ENCODE results near the gene DLGAP3.

Gene DLGAP3

DNA sequence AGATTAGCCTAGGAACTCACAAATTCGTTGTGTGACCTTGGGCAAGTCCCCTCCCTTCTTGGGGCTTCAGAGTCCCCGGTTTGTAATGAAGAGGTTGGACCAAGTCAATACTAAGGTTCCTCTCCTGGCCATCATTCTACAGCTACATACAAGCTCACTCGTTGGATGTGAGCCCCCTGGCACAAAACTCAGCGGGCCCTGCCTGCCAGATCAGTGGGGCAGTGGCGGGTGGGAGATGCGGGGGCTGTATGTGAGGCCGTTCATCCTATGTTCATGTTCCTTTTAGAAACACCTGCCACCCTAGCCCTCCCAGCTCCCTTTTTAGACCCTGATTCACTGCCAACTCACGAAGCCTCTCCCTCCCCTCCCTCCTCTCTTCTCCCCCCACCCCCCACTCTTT is 2.1 kb downstream of the DLGAP3 start:
- Histone ChIP-seq H2AFZ (ENCODE audit: low read depth) (no peak overlapping the region), H4K20me1 (ENCODE audit: insufficient read depth) (no peaks in the 10 kb centered on the region), H3K27ac (no peak overlapping the region), H3K4me2 (no peak overlapping the region), H3K36me3 (ENCODE audit: insufficient read depth) (no peaks in the 10 kb centered on the region), H3K4me1 (ENCODE audit: low read depth, poor library complexity, severe bottlenecking) (no peaks in the 10 kb centered on the region), H3K9ac (no peak overlapping the region), H3K79me2 (ENCODE audit: insufficient read depth, low read depth) (no peaks in the 10 kb centered on the region), H3K4me3 (IDR thresholded peaks at IDR 0.05; ENCODE audit: insufficient read depth, low read depth, low read length) (no peak overlapping the region), H3K27me3 (ENCODE audit: insufficient read depth, low read depth) (peaks cover 41% of the 10 kb centered on the region; the same call in 1 of the 2 replicates)
- TF ChIP-seq, protein P1, sequence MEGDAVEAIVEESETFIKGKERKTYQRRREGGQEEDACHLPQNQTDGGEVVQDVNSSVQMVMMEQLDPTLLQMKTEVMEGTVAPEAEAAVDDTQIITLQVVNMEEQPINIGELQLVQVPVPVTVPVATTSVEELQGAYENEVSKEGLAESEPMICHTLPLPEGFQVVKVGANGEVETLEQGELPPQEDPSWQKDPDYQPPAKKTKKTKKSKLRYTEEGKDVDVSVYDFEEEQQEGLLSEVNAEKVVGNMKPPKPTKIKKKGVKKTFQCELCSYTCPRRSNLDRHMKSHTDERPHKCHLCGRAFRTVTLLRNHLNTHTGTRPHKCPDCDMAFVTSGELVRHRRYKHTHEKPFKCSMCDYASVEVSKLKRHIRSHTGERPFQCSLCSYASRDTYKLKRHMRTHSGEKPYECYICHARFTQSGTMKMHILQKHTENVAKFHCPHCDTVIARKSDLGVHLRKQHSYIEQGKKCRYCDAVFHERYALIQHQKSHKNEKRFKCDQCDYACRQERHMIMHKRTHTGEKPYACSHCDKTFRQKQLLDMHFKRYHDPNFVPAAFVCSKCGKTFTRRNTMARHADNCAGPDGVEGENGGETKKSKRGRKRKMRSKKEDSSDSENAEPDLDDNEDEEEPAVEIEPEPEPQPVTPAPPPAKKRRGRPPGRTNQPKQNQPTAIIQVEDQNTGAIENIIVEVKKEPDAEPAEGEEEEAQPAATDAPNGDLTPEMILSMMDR (conservative IDR thresholded peaks at IDR 0.05; ENCODE audit: low read depth, low read length), result no peak

DNA sequence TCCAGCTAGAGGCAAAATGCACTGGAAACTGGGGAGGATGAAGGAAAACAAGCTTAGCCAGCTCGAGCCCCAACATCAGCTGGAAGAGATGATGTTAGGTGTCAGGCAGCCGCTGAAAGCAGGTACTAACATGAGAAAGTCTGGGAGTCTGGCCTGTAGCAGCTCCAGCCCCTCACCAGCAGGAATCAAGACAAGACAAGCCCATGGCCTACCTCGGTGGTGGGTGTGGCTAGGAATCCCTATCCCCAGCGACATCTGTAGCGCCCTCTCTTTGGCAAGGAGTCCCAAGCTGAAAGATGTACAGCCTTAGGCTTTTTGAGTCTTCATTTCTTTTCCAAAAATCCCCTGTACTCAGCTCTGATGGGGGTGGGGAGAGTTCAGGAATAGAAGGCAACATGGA is 2.6 kb downstream of the DLGAP3 start:
- Histone ChIP-seq H2AFZ (ENCODE audit: low read depth) (no peak overlapping the region), H3K36me3 (ENCODE audit: insufficient read depth) (no peaks in the 10 kb centered on the region), H3K79me2 (ENCODE audit: insufficient read depth, low read depth) (no peaks in the 10 kb centered on the region), H3K27ac (no peak overlapping the region), H3K4me1 (ENCODE audit: low read depth, poor library complexity, severe bottlenecking) (no peaks in the 10 kb centered on the region), H3K9ac (no peak overlapping the region), H3K27me3 (ENCODE audit: insufficient read depth, low read depth) (peaks cover 41% of the 10 kb centered on the region; the same call in 1 of the 2 replicates), H4K20me1 (ENCODE audit: insufficient read depth) (no peaks in the 10 kb centered on the region), H3K4me2 (no peak overlapping the region), H3K4me3 (IDR thresholded peaks at IDR 0.05; ENCODE audit: insufficient read depth, low read depth, low read length) (no peak overlapping the region)
- TF ChIP-seq, protein P1 (conservative IDR thresholded peaks at IDR 0.05; ENCODE audit: low read depth, low read length), result no peak

DNA sequence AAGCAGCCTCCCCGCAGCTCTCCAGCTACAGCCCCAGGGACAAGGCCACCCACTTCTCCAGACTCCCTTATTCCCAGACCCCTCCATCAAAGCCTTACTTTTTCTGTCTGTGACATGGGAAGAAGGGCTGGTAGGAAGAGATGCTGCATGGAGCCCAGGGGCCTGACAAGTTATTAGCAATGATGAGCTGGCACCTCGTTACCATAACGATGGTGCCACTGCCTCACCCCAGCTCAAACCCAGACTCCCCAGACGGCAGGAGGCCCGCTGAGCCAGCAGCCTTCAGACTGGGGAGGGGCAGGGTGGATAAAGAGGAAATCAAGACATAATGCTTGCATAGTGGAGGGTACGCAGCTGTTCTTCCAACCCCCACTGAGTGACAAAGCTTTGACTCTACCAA is 3.3 kb downstream of the DLGAP3 start:
- TF ChIP-seq, protein P1 (conservative IDR thresholded peaks at IDR 0.05; ENCODE audit: low read depth, low read length), result no peak
- Histone ChIP-seq H3K27me3 (ENCODE audit: insufficient read depth, low read depth) (peaks cover 41% of the 10 kb centered on the region; the same call in 1 of the 2 replicates), H3K9ac (no peak overlapping the region), H2AFZ (ENCODE audit: low read depth) (no peak overlapping the region), H4K20me1 (ENCODE audit: insufficient read depth) (no peaks in the 10 kb centered on the region), H3K4me3 (IDR thresholded peaks at IDR 0.05; ENCODE audit: insufficient read depth, low read depth, low read length) (no peak overlapping the region), H3K27ac (no peak overlapping the region), H3K4me1 (ENCODE audit: low read depth, poor library complexity, severe bottlenecking) (no peaks in the 10 kb centered on the region), H3K36me3 (ENCODE audit: insufficient read depth) (no peaks in the 10 kb centered on the region), H3K4me2 (no peak overlapping the region), H3K79me2 (ENCODE audit: insufficient read depth, low read depth) (no peaks in the 10 kb centered on the region)

DNA sequence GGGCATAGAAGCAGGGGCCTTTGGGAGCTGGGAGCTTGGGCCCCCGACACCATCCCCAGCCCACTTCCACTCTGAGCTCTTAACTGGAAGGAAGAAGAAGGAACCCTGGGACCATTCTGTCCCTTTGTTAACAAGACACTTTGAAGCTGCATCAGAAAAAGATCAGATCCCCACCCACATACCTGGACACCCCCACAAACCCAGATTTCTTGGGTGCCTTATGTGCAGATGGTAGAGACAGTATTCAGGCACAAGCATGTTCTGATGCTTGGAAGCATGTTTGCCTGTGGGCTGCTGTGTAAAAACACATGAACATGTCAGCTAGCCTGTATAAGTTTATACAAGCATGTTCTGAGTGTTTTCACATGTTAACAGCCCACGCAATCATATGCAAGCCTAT is 3.7 kb downstream of the DLGAP3 start:
- Histone ChIP-seq H3K4me3 (IDR thresholded peaks at IDR 0.05; ENCODE audit: insufficient read depth, low read depth, low read length) (no peak overlapping the region), H3K79me2 (ENCODE audit: insufficient read depth, low read depth) (no peaks in the 10 kb centered on the region), H3K36me3 (ENCODE audit: insufficient read depth) (no peaks in the 10 kb centered on the region), H3K4me2 (no peak overlapping the region), H3K27me3 (ENCODE audit: insufficient read depth, low read depth) (peaks cover 41% of the 10 kb centered on the region; the same call in 1 of the 2 replicates), H3K27ac (no peak overlapping the region), H2AFZ (ENCODE audit: low read depth) (no peak overlapping the region), H3K4me1 (ENCODE audit: low read depth, poor library complexity, severe bottlenecking) (no peaks in the 10 kb centered on the region), H3K9ac (no peak overlapping the region), H4K20me1 (ENCODE audit: insufficient read depth) (no peaks in the 10 kb centered on the region)
- TF ChIP-seq, protein P1 (conservative IDR thresholded peaks at IDR 0.05; ENCODE audit: low read depth, low read length), result no peak
